Transverse colon (tissue), 4 donors: Measurements from ENCODE around the gene TBC1D12.

Source experiments
- POLR2A ChIP-seq: fragments of 450-650 bp; IDR thresholded peaks from one replicate; pipeline ENCODE4 v1.6.1; 2016; ENCODE audit warnings: antibody characterized with exemption, mild to moderate bottlenecking, moderate library complexity
- POLR2AphosphoS5 ChIP-seq, 3 donors: sonication (generic); formaldehyde crosslinking; IDR thresholded peaks; one replicate each; pipeline ENCODE4 v1.6.1; 2016; ENCODE audit warnings: antibody characterized with exemption in 3 of 3
- TF ChIP-seq, protein P1 (sequence below), 5 experiments: fragments of 200-600 bp in 3 of 5; fragments of 450-650 bp in 2 of 5; sonication (generic) in 3 of 5; IDR thresholded peaks; 1 replicate in 2 of 5; 2 replicates in 3 of 5; pipeline ENCODE4 v1.5.1; 2016 to 2017; ENCODE audit warnings: antibody characterized with exemption in 5 of 5, inconsistent platforms in 3 of 5, mild to moderate bottlenecking in 2 of 5, moderate library complexity in 1 of 5

DNA sequence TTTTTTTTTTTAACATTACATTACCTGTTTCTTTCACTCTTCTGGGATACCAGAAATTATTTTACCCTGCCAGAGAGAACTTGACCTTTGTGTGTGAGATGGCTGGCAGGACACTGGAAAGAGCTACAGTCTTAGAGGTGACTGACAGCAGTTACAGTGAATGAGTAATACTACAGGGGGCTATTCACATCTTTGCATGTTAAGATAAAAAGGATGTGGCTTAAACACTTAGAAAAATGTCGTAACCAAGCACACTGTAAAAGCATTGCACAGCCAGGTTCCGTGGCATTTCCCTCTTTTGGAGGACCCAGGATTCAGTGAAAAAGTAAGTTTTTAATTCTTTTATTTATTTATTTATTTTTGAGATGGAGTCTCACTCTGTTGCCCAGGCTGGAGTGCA is 18.8 kb upstream of the TBC1D12 start:
- no peak for TF ChIP-seq POLR2AphosphoS5 (IDR thresholded peaks at IDR 0.05)
- TF ChIP-seq, protein P1, sequence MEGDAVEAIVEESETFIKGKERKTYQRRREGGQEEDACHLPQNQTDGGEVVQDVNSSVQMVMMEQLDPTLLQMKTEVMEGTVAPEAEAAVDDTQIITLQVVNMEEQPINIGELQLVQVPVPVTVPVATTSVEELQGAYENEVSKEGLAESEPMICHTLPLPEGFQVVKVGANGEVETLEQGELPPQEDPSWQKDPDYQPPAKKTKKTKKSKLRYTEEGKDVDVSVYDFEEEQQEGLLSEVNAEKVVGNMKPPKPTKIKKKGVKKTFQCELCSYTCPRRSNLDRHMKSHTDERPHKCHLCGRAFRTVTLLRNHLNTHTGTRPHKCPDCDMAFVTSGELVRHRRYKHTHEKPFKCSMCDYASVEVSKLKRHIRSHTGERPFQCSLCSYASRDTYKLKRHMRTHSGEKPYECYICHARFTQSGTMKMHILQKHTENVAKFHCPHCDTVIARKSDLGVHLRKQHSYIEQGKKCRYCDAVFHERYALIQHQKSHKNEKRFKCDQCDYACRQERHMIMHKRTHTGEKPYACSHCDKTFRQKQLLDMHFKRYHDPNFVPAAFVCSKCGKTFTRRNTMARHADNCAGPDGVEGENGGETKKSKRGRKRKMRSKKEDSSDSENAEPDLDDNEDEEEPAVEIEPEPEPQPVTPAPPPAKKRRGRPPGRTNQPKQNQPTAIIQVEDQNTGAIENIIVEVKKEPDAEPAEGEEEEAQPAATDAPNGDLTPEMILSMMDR (IDR thresholded peaks at IDR 0.05) = no peak
- TF ChIP-seq POLR2A = no peak
